K562 (cell line): ENCODE data around the gene MAP1LC3B2. TPM values are rescaled to one million over a fixed set of nuclear protein-coding genes. Genes with fewer than 3 reads are reported as not detected.

Experiments used
- ATAC-seq: fragments of 200-7000 bp; cut with Tn5 transposase; 3 replicates; pipeline ENCODE4 v1.9.1; 2020; ENCODE audit warnings: moderate library complexity
- BruUV-seq: library from RNA; stranded (reverse); fragments of 400-500 nt; replicated peaks from 2 replicates; lab custom pipeline; 2021; lab: Mats Ljungman, UMichigan
- CTCF ChIA-PET: fragments of 300-600 bp; formaldehyde crosslinking; extraction: SDS; loops from one replicate; lab custom pipeline; 2021; ENCODE audit warnings: low intra/inter-chr PET ratio; lab: Yijun Ruan, JAX
- POLR2A ChIA-PET: fragments of 300-600, 350-650 bp; sonication (Branson Sonifier 250); formaldehyde crosslinking; extraction: SDS; loops from one replicate; lab custom pipeline; 2021; ENCODE audit warnings: antibody characterized with exemption, inconsistent platforms; lab: Yijun Ruan, JAX
- DNase-seq, 4 experiments: peaks; one replicate each; pipeline versions ENCODE4 v3.0.0 to v3.0.0-alpha.2; 2011 to 2018; ENCODE audit warnings: low spot score in 3 of 4, mixed read lengths in 3 of 4; ENCODE audit errors: extremely low read depth in 1 of 4
- FAIRE-seq: peaks from 2 replicates; lab custom pipeline; 2011; peaks lifted over from hg19 to GRCh38; lab: Jason Lieb, UNC
- H2AFZ ChIP-seq: 2 replicates; pipeline ENCODE4 v1.6.0; 2011; ENCODE audit warnings: low read depth, low read length, control low read depth, inconsistent platforms
- H3K27ac ChIP-seq: fragments of 200-600 bp; 3 replicates; pipeline ENCODE4 v1.8.0; 2011; ENCODE audit warnings: low read depth, mild to moderate bottlenecking, control low read depth, inconsistent platforms, low read length, moderate library complexity, mixed read lengths; ENCODE audit errors: extremely low read depth
- H3K27me3 ChIP-seq, 2 experiments: fragments of 300-600 bp in 1 of 2; 2 replicates in 1 of 2; 3 replicates in 1 of 2; pipeline versions ENCODE4 v1.6.0 to v1.8.0; 2011; ENCODE audit warnings: inconsistent platforms in 2 of 2, low read length in 2 of 2, mild to moderate bottlenecking in 1 of 2, mixed read lengths in 1 of 2, moderate library complexity in 1 of 2; ENCODE audit not compliant: control insufficient read depth in 2 of 2, insufficient read depth in 2 of 2
- H3K36me3 ChIP-seq: fragments of 300-600 bp; 3 replicates; pipeline ENCODE4 v1.8.0; 2011; ENCODE audit warnings: mild to moderate bottlenecking, low read length, inconsistent platforms; ENCODE audit not compliant: control insufficient read depth, insufficient read depth
- H3K4me1 ChIP-seq, 2 experiments: fragments of 200-600 bp in 1 of 2; replicated peaks in 1 of 2; 2 replicates in 1 of 2; 3 replicates in 1 of 2; pipeline versions ENCODE4 v1.5.1 to v1.8.0; 2011; ENCODE audit warnings: inconsistent platforms in 2 of 2, low read length in 2 of 2, mild to moderate bottlenecking in 1 of 2, mixed read lengths in 1 of 2, moderate library complexity in 1 of 2; ENCODE audit not compliant: control insufficient read depth in 2 of 2, insufficient read depth in 2 of 2
- H3K4me2 ChIP-seq: 2 replicates; pipeline ENCODE4 v1.6.1; 2011; ENCODE audit warnings: low read length, control low read depth, inconsistent platforms, mixed read lengths; ENCODE audit not compliant: insufficient read depth
- H3K4me3 ChIP-seq: fragments of 200-600 bp; sonication (generic), shearing (Covaris generic); 2 replicates; pipeline ENCODE4 v1.5.1; 2016; ENCODE audit warnings: control low read depth, inconsistent platforms
- H3K79me2 ChIP-seq: fragments of 200-600 bp; 3 replicates; pipeline ENCODE4 v1.8.0; 2011; ENCODE audit warnings: low read length, inconsistent platforms; ENCODE audit not compliant: control insufficient read depth, insufficient read depth
- H3K9ac ChIP-seq, 2 experiments: 2 replicates each; pipeline versions ENCODE4 v1.6.0 to v1.6.1; 2011; ENCODE audit warnings: low read depth in 2 of 2, low read length in 2 of 2, control low read depth in 1 of 2, inconsistent platforms in 1 of 2, mild to moderate bottlenecking in 1 of 2, mixed read lengths in 1 of 2; ENCODE audit not compliant: insufficient read depth in 1 of 2
- H3K9me1 ChIP-seq: one replicate; pipeline ENCODE4 v1.6.0; 2011; ENCODE audit warnings: inconsistent platforms, mild to moderate bottlenecking, low read length, moderate library complexity; ENCODE audit not compliant: control insufficient read depth, insufficient read depth
- H3K9me3 ChIP-seq: replicated peaks from 2 replicates; pipeline ENCODE4 v1.5.1; 2011; ENCODE audit warnings: low read depth, low read length, inconsistent platforms; ENCODE audit not compliant: control insufficient read depth, insufficient read depth
- H4K20me1 ChIP-seq: replicated peaks from 2 replicates; pipeline ENCODE4 v1.6.1; 2011; ENCODE audit warnings: low read length, inconsistent platforms, mixed read lengths; ENCODE audit not compliant: control insufficient read depth, insufficient read depth
- CBX2 ChIP-seq: fragments of 200-600 bp; sonication (generic); IDR thresholded peaks from one replicate; pipeline ENCODE4 v1.6.1; 2012; ENCODE audit warnings: mild to moderate bottlenecking, low read length, inconsistent platforms; ENCODE audit not compliant: insufficient read depth, poor library complexity, severe bottlenecking
- CBX5 ChIP-seq: IDR thresholded peaks from 2 replicates; pipeline ENCODE4 v1.6.1; 2014; ENCODE audit warnings: low read depth, borderline replicate concordance
- ERF ChIP-seq: fragments of 450-650 bp; formaldehyde crosslinking; IDR thresholded peaks from 2 replicates; pipeline ENCODE4 v1.4.0; 2020; ENCODE audit warnings: mild to moderate bottlenecking, mixed read lengths
- JUND ChIP-seq, 2 experiments: IDR thresholded peaks; 2 replicates in 1 of 2; 3 replicates in 1 of 2; pipeline ENCODE4 v1.6.1; 2011; ENCODE audit warnings: borderline replicate concordance in 2 of 2, low read depth in 2 of 2, low read length in 2 of 2, improper control_type of control experiment in 1 of 2, missing biosample characterization in 1 of 2, missing genetic modification characterization in 1 of 2, missing genetic modification reagents in 1 of 2
- KDM1A ChIP-seq, 2 experiments: fragments of 450-650 bp; IDR thresholded peaks; 2 replicates each; pipeline ENCODE4 v1.6.1; 2016; ENCODE audit warnings: mild to moderate bottlenecking in 2 of 2
- MEIS2 ChIP-seq: fragments of 450-650 bp; IDR thresholded peaks from 2 replicates; pipeline ENCODE4 v1.6.1; 2014; ENCODE audit warnings: mild to moderate bottlenecking; ENCODE audit not compliant: partially characterized antibody
- MXD1 ChIP-seq: fragments of 250-450 bp; sonication (Bioruptor Pico); IDR thresholded peaks from 2 replicates; pipeline ENCODE4 v1.8.0; 2021; ENCODE audit warnings: borderline replicate concordance, mild to moderate bottlenecking, moderate library complexity; ENCODE audit not compliant: poor library complexity, severe bottlenecking
- NR2C2 ChIP-seq, 2 experiments: fragments of 200-800 bp in 1 of 2; sonication (Bioruptor generic) in 1 of 2; sonication (generic) in 1 of 2; formaldehyde crosslinking in 1 of 2; IDR thresholded peaks; 2 replicates each; pipeline versions ENCODE4 v1.6.1 to v1.8.0; 2016 to 2022; ENCODE audit warnings: mild to moderate bottlenecking in 1 of 2, missing compliant biosample characterization in 1 of 2, missing genetic modification characterization in 1 of 2, missing genetic modification reagents in 1 of 2
- NR2F6 ChIP-seq: fragments of 450-650 bp; formaldehyde crosslinking; IDR thresholded peaks from 2 replicates; pipeline ENCODE4 v1.4.0; 2020; ENCODE audit warnings: mild to moderate bottlenecking
- PKNOX1 ChIP-seq: fragments of 450-650 bp; IDR thresholded peaks from 2 replicates; pipeline ENCODE4 v1.6.1; 2016
- RBM25 ChIP-seq: fragments of 200-400 bp; formaldehyde crosslinking; IDR thresholded peaks from 2 replicates; pipeline ENCODE4 v1.6.1; 2018; ENCODE audit warnings: low read length, low read depth, moderate library complexity; ENCODE audit not compliant: severe bottlenecking
- RREB1 ChIP-seq: fragments of 250-450 bp; sonication (Bioruptor Pico); IDR thresholded peaks from 2 replicates; pipeline ENCODE4 v1.4.0; 2020
- WGBS: fragments of 100-300 bp; shearing (Covaris generic); methylation state at CpG from one replicate; pipeline ENCODE4 v1.1.6; 2016; ENCODE audit warnings: low coverage, mixed read lengths; ENCODE audit not compliant: insufficient coverage; ENCODE audit errors: missing lambda C conversion rate; 5-methylcytosine and 5-hydroxymethylcytosine counted together
- in situ Hi-C: fragments of 300-500 bp; cut with MboI; formaldehyde crosslinking; loops from 4 replicates; pipeline ENCODE4 v1.15.0; 2018; ENCODE audit warnings: inconsistent platforms, mixed read lengths
- intact Hi-C: fragments of 100-400 bp; cut with micrococcal nuclease; formaldehyde crosslinking; loops from 2 replicates; pipeline ENCODE4 v1.14.2; 2022
- polyA plus RNA-seq, 8 experiments: library from polyadenylated mRNA; depleted of rRNA in 4 of 8; stranded (reverse) in 5 of 8; unstranded in 3 of 8; fragments of >200 nt; fragmentation: Nextera tagmentation in 2 of 8; fragmentation: Illumina TruSeq in 1 of 8; extraction: Ambion mirVana in 2 of 8; extraction: Trizol in 1 of 8; gene quantifications; 2 replicates each; pipeline versions ENCODE4 v1.2.1 to v1.2.3, GENCODE V29; 2011 to 2014; ENCODE audit warnings: inconsistent platforms in 1 of 8, missing spikeins in 1 of 8
- total RNA-seq, 7 experiments: library from RNA; depleted of rRNA in 6 of 7; stranded (reverse); fragments of >200 nt in 6 of 7; fragmentation: Illumina TruSeq in 2 of 7; extraction: Trizol in 2 of 7; gene quantifications; 2 replicates each; pipeline versions ENCODE4 v1.2.1 to v1.2.3, GENCODE V29; 2011 to 2021; ENCODE audit warnings: low replicate concordance in 1 of 7

MAP1LC3B2 gene
- total and polyA plus RNA-seq, 9 of the 15 experiments (the other 6 are each of a cell fraction or from before 2014, with no cell fraction given) = 0.53 to 2.8 (median 0.76) TPM; not detected in 2

- TF ChIP-seq NR2C2 (CRISPR knock-in tag; IDR thresholded peaks at IDR 0.05) (no peak), NR2C2 (tag; IDR thresholded peaks at IDR 0.05) (peak; percentile 8; the same call in 1 of the 2 replicates), MXD1 (CRISPR knock-in tag) (no peak), CBX2 (no peak), ERF (no peak), CBX5 (no peak), NR2F6 (no peak)
Measured at GRCh38 chr12:116561181-116561821, 2.1 kb downstream of the MAP1LC3B2 start (continued).

GRCh38 chr12:116562090-116562489, 2.9 kb downstream of the MAP1LC3B2 start:
- Histone ChIP-seq H2AFZ (peak overlapping the region; percentile 96), H3K4me2 (0 out of 2 replicates have a peak overlapping the region, but pooled peaks have one; percentile 69), H3K9me3 (peaks cover 17% of the 10 kb centered on the region), H3K27me3 (no peaks in the 10 kb centered on the region), H4K20me1 (no peaks in the 10 kb centered on the region), H3K36me3 (no peaks in the 10 kb centered on the region), H3K27ac (peak overlapping the region; percentile 99; the same call in 2 of the 3 replicates), H3K4me1 (peaks cover 37 to 42% of the 10 kb centered on the region in 2 experiments), H3K9me1 (no peaks in the 10 kb centered on the region), H3K9ac (no peak overlapping the region), H3K79me2 (no peaks in the 10 kb centered on the region; the same call in 2 of the 3 replicates), H3K4me3 (no peak overlapping the region)
- 61% methylated on average over 7 of the region's 7 CpGs for WGBS
- ChIA-PET POLR2A (no interaction called here), CTCF (no interaction called here)
- ATAC-seq (no peak), DNase-seq (no peak), FAIRE-seq (no peak)
- in situ Hi-C loops (no loop called here), intact Hi-C loops (no loop called here)
- BruUV-seq = no TSS peak
- TF ChIP-seq KDM1A (IDR thresholded peaks at IDR 0.05) = peak in 1 of 2 experiments; percentile 10; a peak in 1 of 4 replicates
- peak; percentile 35; the same call in 1 of the 2 replicates for TF ChIP-seq PKNOX1
- peak; percentile 80 for TF ChIP-seq MEIS2
- peak; percentile 57 for TF ChIP-seq RBM25
- TF ChIP-seq JUND (IDR thresholded peaks at IDR 0.05; ENCODE audit: borderline replicate concordance, low read depth, low read length) = peak; percentile 18; the same call in 1 of the 2 replicates
- TF ChIP-seq JUND (tag; IDR thresholded peaks at IDR 0.05; ENCODE audit: borderline replicate concordance, low read depth, low read length) = no peak
- no peak for TF ChIP-seq RREB1 (CRISPR knock-in tag)
